Daoy (cell line): ENCODE results near the gene EXOC6. TPM values are rescaled to one million over a fixed set of nuclear protein-coding genes. Genes with fewer than 3 reads are reported as not detected.
"Not testable (repeated sequence)": the region's sequence is repeated elsewhere in the genome, so short reads cannot be mapped to it uniquely, and the experiment has no call there.

Experiments
- DNase-seq: peaks from one replicate; pipeline ENCODE4 v3.0.0-alpha.2; 2015; ENCODE audit warnings: low read depth
- total RNA-seq: library from RNA; depleted of rRNA; stranded (reverse); fragments of >200 nt; shearing (Covaris generic); gene quantifications from 2 replicates; pipeline ENCODE4 v1.2.3, GENCODE V29; 2014

The EXOC6 gene
- total RNA-seq, 1 experiment from 2014 or later, result 16.3 TPM

GRCh38 chr10:93079663-93080349 lies 231.5 kb downstream of the EXOC6 start:
- no peak for DNase-seq

DNA sequence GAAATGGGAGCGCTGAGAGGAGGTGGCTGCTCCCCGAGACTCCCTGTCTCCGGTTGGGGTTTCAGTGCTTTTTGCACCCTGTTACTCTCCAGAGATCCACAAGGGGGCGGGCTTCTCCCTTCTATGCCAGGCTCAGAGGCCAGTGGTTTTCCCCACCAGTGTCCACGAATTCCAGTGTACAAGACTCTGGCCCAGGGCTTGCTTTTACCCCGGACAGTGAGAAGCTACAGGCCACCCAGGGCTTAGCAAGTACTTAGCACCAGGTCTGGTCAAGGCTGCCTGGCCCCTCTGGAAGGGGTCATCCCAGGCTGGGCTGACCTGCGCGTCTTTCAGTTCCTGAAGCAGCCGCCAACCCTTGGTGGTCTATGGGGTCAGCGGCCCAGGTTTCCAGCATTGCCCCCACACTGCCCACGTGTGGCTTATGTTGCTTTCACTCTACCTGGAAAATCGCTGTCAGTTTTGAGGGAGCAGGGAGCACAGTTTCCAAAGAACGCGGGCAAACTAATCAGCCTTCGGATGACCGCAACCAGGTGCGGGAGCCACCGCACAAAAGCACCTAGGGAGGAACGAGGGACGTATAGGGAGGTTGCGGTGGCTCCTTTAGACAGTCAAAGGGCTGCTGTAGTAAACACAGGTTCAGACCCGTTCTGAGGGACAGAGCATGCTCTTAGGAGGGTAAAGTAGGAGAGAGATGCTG lies 232.2 kb downstream of the EXOC6 start:
- DNase-seq, result no peak

- DNase-seq, result no peak
Observed at GRCh38 chr10:93081318-93081717, 233.0 kb downstream of the EXOC6 start.

DNA sequence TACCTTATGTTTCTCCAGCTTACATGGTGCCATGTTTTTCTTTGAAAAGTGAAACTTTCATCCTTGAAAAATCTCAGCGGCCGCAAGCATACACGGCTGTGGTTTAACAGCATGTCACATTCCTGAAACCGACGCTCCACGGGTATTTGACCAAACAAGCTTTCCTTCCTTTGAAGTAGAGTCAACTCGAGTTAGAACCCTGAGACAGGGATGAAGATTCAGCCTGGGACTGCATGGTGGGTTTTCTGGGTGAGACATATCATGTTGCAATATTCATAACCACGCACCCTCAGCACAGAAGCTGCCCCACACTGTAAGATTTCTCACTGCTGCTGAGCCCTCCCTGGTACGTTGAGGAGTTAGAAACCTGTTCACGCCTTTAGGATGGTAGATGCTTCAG lies 233.5 kb downstream of the EXOC6 start:
- no peak for DNase-seq

- no peak for DNase-seq
Observed at GRCh38 chr10:93083743-93084539, 235.6 kb downstream of the EXOC6 start.

GRCh38 chr10:93085272-93085859 lies 237.0 kb downstream of the EXOC6 start:
- no peak for DNase-seq

DNA sequence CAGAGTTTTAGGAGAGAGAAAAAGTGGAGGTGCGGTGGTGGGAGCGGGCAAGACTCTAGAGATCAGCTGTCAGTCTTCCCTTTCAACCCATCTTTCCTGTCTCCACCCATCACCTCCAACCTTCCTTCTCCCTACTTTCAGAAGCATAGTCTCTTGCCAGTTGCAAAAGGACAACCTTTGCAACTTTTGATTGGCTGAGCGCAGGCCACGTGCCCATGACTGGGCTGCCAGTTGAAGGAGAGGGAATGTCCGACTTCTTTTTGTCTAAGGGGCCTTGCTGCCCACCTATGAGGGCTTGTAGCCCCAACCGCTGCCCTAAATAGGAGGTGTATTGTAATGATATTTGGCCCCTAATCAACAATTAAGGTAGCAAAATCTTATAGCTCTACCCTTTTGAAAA lies 238.0 kb downstream of the EXOC6 start:
- no peak for DNase-seq

GRCh38 chr10:93087846-93088245 lies 239.5 kb downstream of the EXOC6 start:
- no peak for DNase-seq

DNA sequence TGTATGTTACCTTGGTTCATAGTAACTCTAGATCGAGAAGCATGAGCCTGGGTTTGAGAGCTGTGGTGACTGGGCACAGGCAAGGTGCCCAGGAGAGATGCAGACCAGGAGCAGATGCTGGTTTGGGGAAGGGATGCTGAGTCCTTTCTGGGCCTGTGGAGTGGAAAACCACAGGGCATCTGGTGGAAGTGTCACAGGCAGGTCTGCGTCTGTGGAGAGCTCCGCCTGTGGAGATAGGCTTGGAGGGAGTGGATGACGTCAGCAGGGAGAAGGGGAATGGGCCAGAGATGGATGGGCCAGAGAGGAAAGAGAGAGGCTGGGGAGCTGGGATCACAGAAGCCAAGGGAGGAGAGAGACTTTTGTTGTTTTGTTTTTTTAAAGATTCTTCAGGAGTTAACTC lies 240.1 kb downstream of the EXOC6 start:
- DNase-seq, result no peak

DNA sequence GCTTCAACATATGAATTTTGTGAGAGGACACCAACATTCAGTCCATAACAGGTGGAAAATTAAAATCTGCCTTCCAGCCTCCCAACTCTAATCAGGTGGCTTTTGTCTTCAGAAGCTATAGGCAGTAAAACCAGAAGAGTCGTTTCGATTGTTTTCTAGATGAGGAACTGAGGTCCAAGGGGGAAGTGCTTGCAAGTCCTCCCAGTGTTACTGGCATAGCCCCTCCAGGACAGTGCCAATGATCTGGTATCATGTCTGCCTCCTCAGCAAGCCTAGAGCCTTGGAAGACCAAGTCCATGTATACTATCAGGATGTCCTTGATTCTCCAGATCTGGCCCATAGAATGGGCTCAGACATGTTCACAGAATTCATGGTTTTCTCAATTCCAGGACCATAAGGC lies 242.3 kb downstream of the EXOC6 start:
- no peak for DNase-seq

- DNase-seq, result no peak
Observed at GRCh38 chr10:93091960-93092359, 243.6 kb downstream of the EXOC6 start.

DNA sequence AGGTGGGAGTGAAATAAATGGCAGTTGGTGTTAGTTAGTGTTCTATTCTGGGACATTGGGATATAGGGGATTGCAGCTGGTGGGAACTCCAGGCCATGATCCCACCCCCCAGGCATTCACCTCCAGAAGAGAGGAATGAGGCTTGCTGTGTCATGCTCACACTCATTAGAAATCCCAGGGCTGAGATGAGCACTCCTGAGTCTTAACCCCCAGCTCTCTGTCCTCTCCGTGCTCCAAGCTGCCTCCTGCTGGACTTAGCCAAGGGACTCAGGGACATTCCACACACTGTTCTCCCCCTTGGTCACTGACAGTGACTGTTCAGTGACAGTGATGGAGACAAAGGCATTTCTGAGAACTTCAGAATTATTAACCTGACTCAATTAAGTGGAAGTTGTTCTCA lies 246.9 kb downstream of the EXOC6 start:
- no peak for DNase-seq

- no peak for DNase-seq
Observed at GRCh38 chr10:93096901-93097300, 248.6 kb downstream of the EXOC6 start.

- DNase-seq, result no peak
Observed at GRCh38 chr10:93097386-93097785, 249.1 kb downstream of the EXOC6 start.

GRCh38 chr10:93098816-93099215 lies 250.5 kb downstream of the EXOC6 start:
- no peak for DNase-seq

DNA sequence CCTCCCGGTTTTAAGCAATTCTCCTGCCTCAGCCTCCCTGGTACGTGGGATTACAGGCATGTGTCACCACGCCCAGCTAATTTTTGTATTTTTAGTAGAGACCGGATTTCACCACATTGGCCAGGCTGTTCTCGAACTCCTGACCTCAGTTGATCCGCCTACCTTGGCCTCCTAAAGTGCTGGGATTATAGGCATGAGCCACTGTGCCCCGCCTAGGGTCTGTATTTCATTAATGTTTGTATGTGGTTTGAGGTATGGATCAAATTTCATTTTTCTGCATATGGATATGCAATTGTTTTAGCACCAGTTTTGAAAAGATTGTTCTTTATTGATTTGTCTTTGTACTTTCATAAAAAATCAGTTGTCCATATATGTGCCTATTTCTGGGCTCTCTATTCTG lies 251.3 kb downstream of the EXOC6 start:
- no peak for DNase-seq

DNA sequence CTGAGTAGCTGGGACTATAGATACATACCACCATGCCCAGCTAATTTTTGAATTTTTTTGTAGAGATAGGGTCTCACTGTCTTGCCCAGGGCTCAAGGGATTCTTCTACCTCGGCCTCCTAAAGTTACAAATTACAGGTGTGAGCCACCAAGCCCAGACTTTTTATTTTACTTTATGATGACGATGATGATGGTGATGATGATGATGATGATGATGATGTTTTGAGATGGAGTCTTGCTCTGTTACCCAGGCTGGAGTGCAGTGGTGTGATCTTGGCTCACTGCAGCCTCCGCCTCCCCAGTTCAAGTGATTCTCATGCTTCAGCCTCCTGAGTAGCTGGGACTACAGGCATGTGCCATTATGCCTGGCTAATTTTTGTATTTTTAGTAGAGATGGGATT lies 252.8 kb downstream of the EXOC6 start:
- DNase-seq, result not testable (repeated sequence)

DNA sequence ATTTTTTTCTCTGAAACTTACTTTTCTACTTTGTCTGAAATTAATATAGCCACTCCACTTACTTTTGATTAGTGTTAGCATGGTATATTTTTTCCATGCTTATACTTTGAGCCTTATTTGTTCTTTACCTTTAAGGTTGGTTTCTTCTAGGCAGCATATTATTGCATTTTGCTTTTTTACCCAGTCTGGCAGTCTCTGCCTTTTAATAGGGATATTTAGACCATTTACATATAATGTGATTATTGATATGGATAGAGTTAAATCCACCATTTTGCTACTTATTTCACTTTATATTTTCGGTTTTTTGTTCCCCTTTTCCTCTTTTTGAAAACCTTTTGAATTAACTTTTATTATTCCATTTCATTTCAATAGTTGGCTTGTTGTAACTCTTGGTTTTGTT lies 255.6 kb downstream of the EXOC6 start:
- no peak for DNase-seq

GRCh38 chr10:93106631-93107072 lies 258.3 kb downstream of the EXOC6 start:
- no peak for DNase-seq
